SK-N-SH treated with all-trans-retinoic acid at 6 μM for 48 hours (cell line): ENCODE results near the gene NMRK1.

Experiments
- ARNTL ChIP-seq: fragments of 450-650 bp; formaldehyde crosslinking; IDR thresholded peaks from 2 replicates; pipeline ENCODE4 v1.5.0; 2020; ENCODE audit warnings: low read depth, mild to moderate bottlenecking, moderate library complexity, borderline replicate concordance
- CREB5 ChIP-seq: fragments of 250-450 bp; sonication (Bioruptor Pico); IDR thresholded peaks from 2 replicates; pipeline ENCODE4 v1.5.1; 2020; ENCODE audit warnings: low read depth, mild to moderate bottlenecking, moderate library complexity
- ISL1 ChIP-seq: fragments of 250-450 bp; sonication (Bioruptor Pico); IDR thresholded peaks from 2 replicates; pipeline ENCODE4 v2.1.2; 2022; ENCODE audit warnings: mild to moderate bottlenecking, moderate library complexity
- PATZ1 ChIP-seq: fragments of 250-450 bp; sonication (Bioruptor Pico); IDR thresholded peaks from 2 replicates; pipeline ENCODE4 v1.8.0; 2020; ENCODE audit warnings: mild to moderate bottlenecking, moderate library complexity, borderline replicate concordance
- POU6F1 ChIP-seq: fragments of 250-450 bp; sonication (Bioruptor Pico); IDR thresholded peaks from 2 replicates; pipeline ENCODE4 v1.8.0; 2021; ENCODE audit warnings: low read depth, mild to moderate bottlenecking, moderate library complexity, borderline replicate concordance
- RARB ChIP-seq: fragments of 250-450 bp; sonication (Bioruptor Pico); IDR thresholded peaks from 2 replicates; pipeline ENCODE4 v1.8.0; 2021; ENCODE audit warnings: mild to moderate bottlenecking, moderate library complexity
- SNAI2 ChIP-seq: fragments of 250-450 bp; sonication (Bioruptor Pico); IDR thresholded peaks from 2 replicates; pipeline ENCODE4 v1.5.0; 2020; ENCODE audit warnings: mild to moderate bottlenecking, moderate library complexity
- TCF4 ChIP-seq: fragments of 250-450 bp; sonication (Bioruptor Pico); IDR thresholded peaks from 2 replicates; pipeline ENCODE4 v1.8.0; 2021; ENCODE audit warnings: mild to moderate bottlenecking, moderate library complexity, borderline replicate concordance
- TOX ChIP-seq: fragments of 250-450 bp; sonication (Bioruptor Pico); IDR thresholded peaks from 2 replicates; pipeline ENCODE4 v1.8.0; 2021; ENCODE audit warnings: mild to moderate bottlenecking, moderate library complexity, borderline replicate concordance
- TSHZ2 ChIP-seq: fragments of 250-450 bp; sonication (Bioruptor Pico); IDR thresholded peaks from 2 replicates; pipeline ENCODE4 v1.5.0; 2020; ENCODE audit warnings: mild to moderate bottlenecking, moderate library complexity
- ZFP3 ChIP-seq: fragments of 250-450 bp; sonication (Bioruptor Pico); IDR thresholded peaks from 2 replicates; pipeline ENCODE4 v1.5.0; 2020; ENCODE audit warnings: mild to moderate bottlenecking, moderate library complexity
- ZNF565 ChIP-seq: fragments of 450-650 bp; formaldehyde crosslinking; conservative IDR thresholded peaks from 2 replicates; pipeline ENCODE4 v1.5.0; 2020; ENCODE audit warnings: low read depth, mild to moderate bottlenecking, moderate library complexity
- ZNF70 ChIP-seq: fragments of 450-650 bp; formaldehyde crosslinking; IDR thresholded peaks from 2 replicates; pipeline ENCODE4 v1.5.0; 2020; ENCODE audit warnings: mild to moderate bottlenecking, moderate library complexity

- TF ChIP-seq RARB (CRISPR knock-in tag) (no peak), PATZ1 (no peak), CREB5 (no peak), ISL1 (CRISPR knock-in tag) (no peak), ZNF565 (no peak), POU6F1 (CRISPR knock-in tag) (no peak), ZFP3 (CRISPR knock-in tag) (no peak), ARNTL (CRISPR knock-in tag) (no peak), TOX (CRISPR knock-in tag) (no peak), ZNF70 (CRISPR knock-in tag) (no peak), TCF4 (CRISPR knock-in tag) (no peak), TSHZ2 (CRISPR knock-in tag) (no peak), SNAI2 (CRISPR knock-in tag) (no peak)
These were observed 13.1 kb upstream of the NMRK1 start for GRCh38 chr9:75101004-75101588.
